COLO668 (cell line): ENCODE results near the gene CASTOR2.
"Not testable (repeated sequence)": the region's sequence is repeated elsewhere in the genome, so short reads cannot be mapped to it uniquely, and the experiment has no call there.

ENCODE experiments used
- DNase-seq: peaks from one replicate; lab custom pipeline; 2025; ENCODE audit not compliant: unreplicated experiment; lab: John Stamatoyannopoulos, UW

CASTOR2 gene

GRCh38 chr7:74964511-74965119 is at the start of gene CASTOR2:
Gene CASTOR2 (plus strand): TSS chr7:74964705. CDS start chr7:74964986, 281 bp downstream.
- DNase-seq = peak; percentile 30

GRCh38 chr7:74922321-74922890 is 42.1 kb upstream of the CASTOR2 start:
- not testable (repeated sequence) for DNase-seq

GRCh38 chr7:74923644-74924043 is 40.9 kb upstream of the CASTOR2 start:
- DNase-seq = not testable (repeated sequence)

- not testable (repeated sequence) for DNase-seq
Measured at GRCh38 chr7:74926968-74927367, 37.5 kb upstream of the CASTOR2 start.

GRCh38 chr7:74931563-74932328 is 32.8 kb upstream of the CASTOR2 start:
- not testable (repeated sequence) for DNase-seq

- DNase-seq = not testable (repeated sequence)
Measured at GRCh38 chr7:74939429-74939828, 25.1 kb upstream of the CASTOR2 start.

DNA sequence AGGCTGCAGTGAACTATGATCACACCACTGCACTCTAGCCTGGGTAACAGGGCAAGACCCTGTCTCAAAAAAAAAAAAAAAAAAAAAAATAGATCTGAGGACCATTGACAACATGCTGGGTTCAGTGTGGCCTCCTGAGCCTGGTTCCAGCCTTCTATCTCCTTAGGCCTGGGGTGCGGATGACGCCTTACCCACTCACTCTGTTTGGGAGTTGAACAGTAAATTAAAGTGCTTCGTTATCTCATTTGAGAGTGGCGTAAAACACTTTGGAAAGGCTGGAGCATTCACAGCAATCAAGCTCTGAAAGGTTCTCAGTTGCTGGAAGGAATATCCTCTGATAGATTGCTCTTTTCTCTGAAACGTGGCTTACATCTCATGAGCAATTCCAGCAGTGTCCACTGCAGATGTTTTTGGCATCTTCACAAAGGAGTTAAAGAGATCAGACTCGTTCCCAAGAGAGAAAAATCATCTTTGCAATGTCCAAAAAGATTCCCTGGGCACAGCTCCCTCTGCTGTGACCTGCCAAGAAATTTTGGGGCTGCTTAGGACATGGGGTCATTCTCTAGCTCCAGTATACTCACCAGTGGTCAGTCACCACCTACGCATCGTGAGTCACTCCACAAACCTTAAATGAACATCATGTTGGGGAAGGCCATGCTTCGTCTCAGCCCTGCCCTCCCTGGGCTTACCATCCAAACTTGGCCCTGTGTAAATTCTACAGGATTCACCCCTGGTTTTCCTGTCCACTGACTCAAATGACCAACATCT is 23.0 kb upstream of the CASTOR2 start:
- DNase-seq = not testable (repeated sequence)

DNA sequence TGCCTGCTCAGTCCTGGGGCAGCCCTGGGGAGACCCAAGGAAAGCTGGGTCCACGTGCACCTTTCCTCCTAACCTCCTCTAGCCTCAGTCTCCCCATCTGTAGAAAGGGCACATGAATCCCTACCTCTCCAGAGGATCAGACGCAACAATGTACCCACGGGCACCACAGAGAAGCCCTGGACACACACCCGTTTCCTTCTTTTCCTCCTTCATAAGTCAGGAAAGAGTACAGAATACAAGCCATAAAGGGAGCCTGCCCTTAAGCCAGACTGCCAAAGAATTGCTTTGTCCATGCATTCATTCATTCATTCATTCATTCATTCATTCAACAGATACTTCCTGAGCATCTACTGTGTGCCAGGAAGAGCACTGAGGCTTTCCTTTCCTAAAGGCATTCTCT is 20.6 kb upstream of the CASTOR2 start:
- DNase-seq = not testable (repeated sequence)

DNA sequence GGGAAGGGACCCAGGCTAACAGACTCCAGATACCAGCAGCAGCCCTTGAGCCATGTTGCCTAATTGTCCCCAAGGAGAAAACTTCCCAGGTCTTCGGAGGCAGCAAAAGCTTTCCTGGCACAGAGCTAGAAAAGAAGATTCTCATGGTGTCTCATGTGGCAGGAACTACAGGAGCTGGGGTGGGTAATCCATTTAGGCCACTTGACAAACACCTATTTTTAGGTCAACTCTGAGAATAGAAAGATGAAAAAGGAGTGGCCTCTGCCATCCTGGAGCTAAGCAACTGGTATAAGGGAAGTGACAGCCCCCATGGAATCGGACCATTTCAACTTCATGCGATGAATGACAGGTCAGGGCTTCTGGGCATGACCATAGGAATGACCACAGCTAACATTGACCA is 16.8 kb upstream of the CASTOR2 start:
- not testable (repeated sequence) for DNase-seq

DNA sequence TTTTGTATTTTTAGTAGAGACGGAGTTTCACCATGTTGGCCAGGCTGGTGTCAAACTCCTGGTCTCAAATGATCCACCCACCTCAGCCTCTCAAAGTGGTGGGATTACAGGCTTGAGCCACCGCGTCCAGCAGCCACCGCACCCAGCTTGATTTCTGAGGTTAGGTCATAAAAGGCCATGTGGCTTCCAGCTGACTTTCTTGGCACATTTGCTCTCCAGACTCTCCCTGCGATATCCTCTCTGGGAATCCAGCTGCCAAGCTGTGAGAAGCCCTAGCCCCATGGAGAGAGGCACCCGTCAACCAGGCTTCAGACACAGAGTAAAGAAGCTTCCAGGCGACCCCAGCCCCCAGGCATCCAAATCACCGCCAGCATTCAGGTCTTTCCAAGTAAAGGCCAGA is 10.7 kb upstream of the CASTOR2 start:
- not testable (repeated sequence) for DNase-seq

- not testable (repeated sequence) for DNase-seq
Measured at GRCh38 chr7:74958328-74958727, 6.2 kb upstream of the CASTOR2 start.

GRCh38 chr7:74963704-74964510 is 598 bp upstream of the CASTOR2 start:
- not testable (repeated sequence) for DNase-seq

DNA sequence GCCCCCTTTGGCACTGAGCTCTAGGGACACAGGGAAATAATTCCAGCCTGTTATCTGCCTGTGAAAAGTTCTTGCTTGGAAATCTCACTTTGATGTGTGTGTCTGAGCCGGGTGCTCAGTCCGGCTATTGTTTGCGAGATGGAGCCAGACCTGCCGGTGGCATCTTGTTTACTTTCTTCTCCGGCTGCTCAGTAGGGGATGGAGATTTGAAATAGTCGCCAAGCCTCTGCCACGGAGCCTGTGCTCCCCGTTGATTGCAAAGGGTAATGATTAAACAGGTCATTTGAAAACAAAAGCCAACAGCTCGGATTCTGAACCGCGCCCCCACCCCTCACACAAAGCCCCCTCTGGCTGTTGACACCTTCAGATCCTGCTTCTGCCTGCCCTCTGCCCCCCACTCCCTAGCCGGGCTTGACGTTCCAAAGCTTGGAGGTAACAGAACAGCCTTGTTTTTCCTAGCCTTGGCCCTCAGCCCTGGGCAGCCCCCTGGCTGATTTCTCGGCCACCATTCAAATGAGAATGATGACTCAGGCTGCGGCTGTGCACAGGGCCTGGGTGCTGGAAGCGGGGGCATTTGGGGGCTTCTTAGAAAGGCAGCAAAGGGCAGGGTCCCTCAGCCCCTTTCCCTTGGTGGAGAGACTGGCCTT is 1.8 kb downstream of the CASTOR2 start:
- not testable (repeated sequence) for DNase-seq

DNA sequence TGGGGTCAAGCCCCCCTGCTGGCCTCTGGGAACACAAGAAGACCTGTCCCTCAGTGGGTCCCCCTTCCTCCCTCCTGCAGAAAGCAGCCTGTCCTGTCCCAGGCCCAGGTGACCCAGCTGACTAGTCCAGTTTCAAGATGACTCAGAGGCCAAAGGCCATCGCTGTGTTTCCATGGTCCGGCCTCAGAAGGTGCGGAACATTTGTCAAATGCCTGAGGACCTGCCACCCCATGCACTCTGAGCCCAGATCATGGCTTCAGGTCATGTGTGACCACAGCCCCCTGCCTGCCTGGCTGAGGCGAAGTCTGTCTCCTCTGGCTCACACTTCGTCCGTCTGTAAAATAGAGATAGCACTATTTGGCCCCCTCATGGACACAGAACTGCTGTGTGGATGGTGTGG is 2.4 kb downstream of the CASTOR2 start:
- DNase-seq = not testable (repeated sequence)

GRCh38 chr7:74971431-74971830 is 6.9 kb downstream of the CASTOR2 start:
- not testable (repeated sequence) for DNase-seq

DNA sequence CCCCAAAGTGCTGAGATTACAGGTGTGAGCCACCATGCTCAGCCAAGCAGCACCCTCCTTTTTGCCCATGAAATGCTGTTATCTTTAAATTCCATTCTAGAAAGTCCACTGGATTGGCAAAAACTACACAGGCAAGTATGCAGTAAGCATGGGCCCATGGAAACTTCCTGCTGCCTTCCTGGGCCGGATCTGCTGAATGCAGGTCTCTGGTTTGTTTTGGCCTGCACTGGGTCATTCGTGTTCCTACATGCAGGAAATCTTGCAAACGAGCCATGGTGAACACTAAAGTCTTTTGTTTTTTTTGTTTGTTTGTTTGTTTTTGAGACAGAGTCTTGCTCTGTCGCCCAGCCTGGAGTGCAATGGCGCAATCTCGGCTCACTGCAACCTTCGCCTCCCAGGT is 7.9 kb downstream of the CASTOR2 start:
- DNase-seq = not testable (repeated sequence)

DNA sequence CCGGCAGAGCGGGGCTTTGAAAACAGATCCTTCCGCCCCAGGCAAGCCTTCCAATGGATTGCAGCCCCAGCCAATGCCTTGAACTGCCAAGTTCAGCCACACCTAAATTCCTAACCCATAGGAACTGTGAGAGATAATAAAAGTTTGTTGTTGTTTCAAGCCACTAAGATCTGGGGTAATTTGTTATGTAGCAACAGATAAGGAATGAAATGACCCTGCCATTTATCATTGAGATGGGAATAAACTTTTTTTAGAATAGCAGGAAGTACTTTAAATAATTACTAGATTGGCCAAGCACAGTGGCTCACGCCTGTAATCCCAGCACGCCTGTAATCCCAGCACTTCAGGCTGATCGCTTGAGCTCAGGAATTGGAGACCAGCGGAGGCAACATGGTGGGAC is 11.5 kb downstream of the CASTOR2 start:
- DNase-seq = not testable (repeated sequence)

GRCh38 chr7:74977523-74977922 is 13.0 kb downstream of the CASTOR2 start:
- not testable (repeated sequence) for DNase-seq

DNA sequence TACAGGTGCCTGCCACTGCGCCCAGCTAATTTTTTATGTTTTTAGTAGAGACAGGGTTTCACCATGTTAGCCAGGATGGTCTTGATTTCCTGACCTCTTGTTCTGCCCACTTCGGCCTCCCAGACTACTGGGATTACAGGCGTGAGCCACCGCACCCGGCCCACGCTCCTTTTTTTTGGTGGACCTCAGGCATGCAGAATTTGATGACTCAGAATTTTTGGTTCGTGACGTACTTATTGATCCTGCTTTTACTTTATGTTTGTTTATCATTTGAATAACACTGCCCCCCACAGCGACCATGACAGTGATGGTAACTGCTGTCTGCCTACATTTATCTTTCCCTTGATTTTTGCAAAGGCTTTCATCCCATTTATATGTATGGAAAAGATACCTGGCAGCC is 23.9 kb downstream of the CASTOR2 start:
- not testable (repeated sequence) for DNase-seq

GRCh38 chr7:74993121-74993520 is 28.6 kb downstream of the CASTOR2 start:
- no peak for DNase-seq
